ENCODE measurements around the gene TLK2. TPM values are rescaled to one million over a fixed set of nuclear protein-coding genes. Genes with fewer than 3 reads are reported as not detected.
"Not testable (repeated sequence)": the region's sequence is repeated elsewhere in the genome, so short reads cannot be mapped to it uniquely, and the experiment has no call there.

Gene TLK2
- total RNA-seq, 1 donor from 2014 or later, result 47.2 TPM

- H3K36me3 Mint-ChIP-seq (ENCODE audit: low read depth); H3K9me3 Mint-ChIP-seq; H3K4me3 Mint-ChIP-seq; DNase-seq; H3K27ac Mint-ChIP-seq; intact Hi-C loops (cut with micrococcal nuclease); H3K27me3 Mint-ChIP-seq: not testable (repeated sequence)
- peaks cover 14% of the 10 kb centered on the region for H3K4me1 Mint-ChIP-seq
Observed at GRCh38 chr17:62473030-62473982, 5.3 kb upstream of the TLK2 start.

- peak overlapping the region; percentile 79 for H3K4me3 Mint-ChIP-seq
- H3K9me3 Mint-ChIP-seq; H3K27me3 Mint-ChIP-seq; intact Hi-C loops (cut with micrococcal nuclease); DNase-seq: not testable (repeated sequence)
- H3K27ac Mint-ChIP-seq, result peak overlapping the region; percentile 80
- H3K36me3 Mint-ChIP-seq (ENCODE audit: low read depth), result peaks cover 13% of the 10 kb centered on the region
- H3K4me1 Mint-ChIP-seq, result peaks cover 23% of the 10 kb centered on the region
Observed at GRCh38 chr17:62477111-62477510, 1.5 kb upstream of the TLK2 start.

GRCh38 chr17:62477718-62478408, 762 bp upstream of the TLK2 start:
- Mint-ChIP-seq H3K4me1 (peaks cover 27% of the 10 kb centered on the region), H3K27ac (peak overlapping the region; percentile 80), H3K4me3 (peak overlapping the region; percentile 79), H3K36me3 (ENCODE audit: low read depth) (peaks cover 18% of the 10 kb centered on the region)
- H3K27me3 Mint-ChIP-seq, H3K9me3 Mint-ChIP-seq: not testable (repeated sequence)
- intact Hi-C loops (cut with micrococcal nuclease), result loop anchor here (2.0 kb wide), 1 partner anchor 55 kb away; the partner anchor contains the start of gene METTL2A
- peak; percentile 83 for DNase-seq

GRCh38 chr17:62478880-62479638, 434 bp downstream of the TLK2 start:
- Mint-ChIP-seq H3K27ac (peak overlapping the region; percentile 90), H3K36me3 (ENCODE audit: low read depth) (peaks cover 26% of the 10 kb centered on the region), H3K4me3 (peak overlapping the region; percentile 90), H3K4me1 (peaks cover 32% of the 10 kb centered on the region)
- DNase-seq, result peak; percentile 85
- not testable (repeated sequence) for H3K9me3 Mint-ChIP-seq, H3K27me3 Mint-ChIP-seq
- intact Hi-C loops (cut with micrococcal nuclease), result loop anchor here (2.0 kb wide), 1 partner anchor 56 kb away; the partner anchor contains the start of gene METTL2A

DNA sequence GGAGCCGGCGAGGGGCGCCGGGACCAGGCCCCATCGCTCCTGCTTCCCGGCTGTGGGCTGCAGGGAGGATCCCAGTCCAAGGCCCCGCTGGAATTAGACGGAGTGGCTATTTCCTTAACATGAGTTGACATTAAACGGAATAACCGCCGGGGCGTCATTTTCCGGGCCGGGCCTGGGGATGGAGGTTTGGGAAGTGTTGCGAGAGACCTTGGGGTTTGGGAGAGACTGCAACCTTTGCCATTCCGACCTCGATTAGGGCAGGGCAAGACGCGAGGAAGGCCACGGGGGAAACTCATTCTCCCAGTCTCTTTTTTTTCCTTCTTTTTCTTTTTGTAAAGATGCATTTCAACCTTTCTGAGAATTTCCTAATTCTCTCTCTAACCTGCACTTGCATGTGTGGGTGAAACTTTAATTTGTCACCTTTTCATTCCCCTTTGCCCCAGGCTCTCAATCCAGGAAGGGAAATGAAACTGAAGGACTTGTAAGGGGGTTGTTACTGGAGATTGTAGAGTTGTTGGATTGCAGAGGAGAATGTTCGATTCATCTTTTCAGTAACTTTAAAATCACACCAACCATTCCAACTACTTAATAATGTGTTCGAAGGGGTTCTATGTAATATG, 1.1 kb downstream of the TLK2 start:
- Mint-ChIP-seq H3K36me3 (ENCODE audit: low read depth) (peaks cover 26% of the 10 kb centered on the region), H3K4me3 (peak overlapping the region; percentile 90), H3K27ac (peak overlapping the region; percentile 90), H3K4me1 (peaks cover 32% of the 10 kb centered on the region)
- not testable (repeated sequence) for H3K9me3 Mint-ChIP-seq, H3K27me3 Mint-ChIP-seq
- DNase-seq, result peak; percentile 79
- intact Hi-C loops (cut with micrococcal nuclease), result loop anchor here (2.0 kb wide), 1 partner anchor 57 kb away; the partner anchor contains the start of gene METTL2A

DNA sequence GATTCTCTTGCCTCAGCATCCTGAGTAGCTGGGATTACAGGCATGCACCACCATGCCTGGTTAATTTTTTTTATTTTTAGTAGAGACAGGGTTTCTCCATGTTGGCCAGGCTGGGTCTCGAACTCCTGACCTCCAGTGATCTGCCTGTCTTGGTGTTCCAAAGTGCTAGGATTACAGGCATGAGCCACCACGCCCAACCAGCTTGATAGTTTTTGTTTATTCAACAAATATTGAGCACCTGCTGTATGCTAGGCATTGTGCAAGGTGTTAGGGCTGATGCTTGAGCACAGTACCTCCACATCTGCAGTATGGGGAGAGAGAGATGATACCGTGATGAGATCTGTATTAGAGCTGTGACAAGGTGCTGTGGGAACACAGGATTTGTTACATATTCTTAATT, 3.9 kb downstream of the TLK2 start:
- Mint-ChIP-seq H3K36me3 (ENCODE audit: low read depth) (peaks cover 27% of the 10 kb centered on the region), H3K4me1 (peaks cover 29% of the 10 kb centered on the region)
- H3K27me3 Mint-ChIP-seq; H3K9me3 Mint-ChIP-seq; H3K27ac Mint-ChIP-seq; DNase-seq; H3K4me3 Mint-ChIP-seq; intact Hi-C loops (cut with micrococcal nuclease): not testable (repeated sequence)

DNA sequence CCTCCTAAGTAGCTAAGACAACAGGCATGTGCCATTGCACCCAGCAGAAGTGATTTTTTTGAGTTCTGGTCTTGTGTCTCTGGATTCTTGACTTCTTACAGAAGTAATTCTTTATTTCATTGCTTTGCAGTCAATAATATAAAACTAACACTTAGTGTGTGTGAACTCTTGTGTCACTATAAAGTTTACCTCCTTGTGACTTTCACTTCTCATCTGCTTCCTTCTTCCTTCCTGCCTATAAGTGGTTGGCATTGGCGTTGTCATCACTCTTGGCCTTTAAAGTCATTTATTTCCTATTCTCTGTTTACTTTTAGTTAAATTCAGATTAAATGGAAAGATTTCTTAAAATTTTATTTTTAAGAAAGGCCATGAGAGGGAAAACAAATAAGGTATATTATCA, 12.4 kb downstream of the TLK2 start:
- intact Hi-C loops (cut with micrococcal nuclease); H3K4me1 Mint-ChIP-seq; DNase-seq; H3K27me3 Mint-ChIP-seq; H3K4me3 Mint-ChIP-seq; H3K9me3 Mint-ChIP-seq; H3K27ac Mint-ChIP-seq: not testable (repeated sequence)
- H3K36me3 Mint-ChIP-seq (ENCODE audit: low read depth), result peaks cover 17% of the 10 kb centered on the region

- H3K27me3 Mint-ChIP-seq; intact Hi-C loops (cut with micrococcal nuclease); H3K9me3 Mint-ChIP-seq; H3K27ac Mint-ChIP-seq; H3K4me3 Mint-ChIP-seq; DNase-seq; H3K4me1 Mint-ChIP-seq: not testable (repeated sequence)
- peaks cover 17% of the 10 kb centered on the region for H3K36me3 Mint-ChIP-seq (ENCODE audit: low read depth)
Observed at GRCh38 chr17:62493049-62493655, 14.5 kb downstream of the TLK2 start.

DNA sequence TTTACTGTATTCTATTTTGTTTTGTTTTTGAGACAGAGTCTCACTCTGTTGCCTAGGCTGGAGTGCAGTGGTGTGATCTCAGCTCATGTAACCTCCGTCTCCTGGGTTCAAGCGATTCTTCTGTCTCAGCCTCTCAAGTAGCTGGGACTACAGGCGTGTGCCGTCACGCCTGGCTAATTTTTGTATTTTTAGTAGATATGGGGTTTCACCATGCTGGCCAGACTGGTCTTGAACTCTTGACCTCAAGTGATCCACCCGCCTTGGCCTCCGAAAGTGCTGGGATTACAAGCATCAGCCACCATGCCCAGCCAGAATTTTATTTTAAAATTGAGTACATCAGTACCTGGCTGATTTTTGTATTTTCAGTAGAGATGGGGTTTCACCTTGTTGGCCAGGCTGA, 15.4 kb downstream of the TLK2 start:
- H3K4me1 Mint-ChIP-seq; H3K27me3 Mint-ChIP-seq; intact Hi-C loops (cut with micrococcal nuclease); H3K4me3 Mint-ChIP-seq; H3K9me3 Mint-ChIP-seq; H3K27ac Mint-ChIP-seq; DNase-seq: not testable (repeated sequence)
- H3K36me3 Mint-ChIP-seq (ENCODE audit: low read depth), result peaks cover 20% of the 10 kb centered on the region

DNA sequence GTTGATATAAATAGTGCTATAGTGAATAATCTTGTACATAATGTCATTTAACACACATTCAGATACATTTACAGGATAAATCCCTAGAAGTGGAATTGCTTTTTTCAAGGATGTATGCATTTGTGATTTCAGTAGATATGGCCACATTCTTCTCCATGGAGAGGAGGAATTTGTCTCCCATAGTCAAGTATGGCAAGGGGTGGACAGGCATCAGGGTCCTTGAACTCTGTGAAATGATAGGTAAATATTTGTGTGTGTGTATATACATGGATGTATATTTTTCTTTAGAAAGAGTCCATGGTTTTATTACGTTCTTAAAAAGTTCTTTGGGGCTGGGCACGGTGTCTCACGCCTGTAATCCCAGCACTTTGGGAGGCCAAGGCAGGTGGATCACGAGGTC, 17.7 kb downstream of the TLK2 start:
- H3K4me3 Mint-ChIP-seq; intact Hi-C loops (cut with micrococcal nuclease); H3K9me3 Mint-ChIP-seq; H3K27ac Mint-ChIP-seq; H3K4me1 Mint-ChIP-seq; DNase-seq; H3K27me3 Mint-ChIP-seq: not testable (repeated sequence)
- H3K36me3 Mint-ChIP-seq (ENCODE audit: low read depth), result peaks cover 17% of the 10 kb centered on the region

- H3K9me3 Mint-ChIP-seq; H3K27me3 Mint-ChIP-seq; H3K4me3 Mint-ChIP-seq; H3K27ac Mint-ChIP-seq; H3K36me3 Mint-ChIP-seq (ENCODE audit: low read depth); H3K4me1 Mint-ChIP-seq; intact Hi-C loops (cut with micrococcal nuclease); DNase-seq: not testable (repeated sequence)
Observed at GRCh38 chr17:62498796-62499195, 20.2 kb downstream of the TLK2 start.

GRCh38 chr17:62500463-62500862, 21.8 kb downstream of the TLK2 start:
- H3K4me3 Mint-ChIP-seq; intact Hi-C loops (cut with micrococcal nuclease); DNase-seq; H3K9me3 Mint-ChIP-seq; H3K36me3 Mint-ChIP-seq (ENCODE audit: low read depth); H3K27ac Mint-ChIP-seq; H3K27me3 Mint-ChIP-seq; H3K4me1 Mint-ChIP-seq: not testable (repeated sequence)

DNA sequence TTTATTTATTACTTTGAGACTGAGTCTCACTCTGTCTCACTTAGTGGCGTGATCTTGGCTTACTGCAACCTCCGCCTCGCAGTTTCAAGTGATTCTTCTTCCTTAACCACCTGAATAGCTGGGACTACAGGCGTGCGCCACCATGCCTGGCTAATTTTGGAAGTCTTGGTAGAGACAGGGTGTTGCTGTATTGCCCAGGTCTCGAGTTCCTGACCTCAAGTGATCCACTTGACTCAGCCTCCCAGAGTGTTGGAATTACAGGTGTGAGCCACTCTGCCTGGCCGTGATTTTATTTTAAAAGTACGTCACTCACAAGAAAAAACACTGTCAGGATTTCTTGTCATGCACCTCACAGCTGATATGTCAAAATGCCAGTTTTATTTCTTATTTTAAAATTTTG, 26.2 kb downstream of the TLK2 start:
- H3K4me3 Mint-ChIP-seq; H3K36me3 Mint-ChIP-seq (ENCODE audit: low read depth); intact Hi-C loops (cut with micrococcal nuclease); DNase-seq; H3K27me3 Mint-ChIP-seq; H3K9me3 Mint-ChIP-seq; H3K27ac Mint-ChIP-seq: not testable (repeated sequence)
- peaks cover 15% of the 10 kb centered on the region for H3K4me1 Mint-ChIP-seq
